ENCODE results near the gene VWF.
A peak's percentile ranks its signal among the peaks of the same experiment; 100 is the strongest.
"Not testable (repeated sequence)": the region's sequence is repeated elsewhere in the genome, so short reads cannot be mapped to it uniquely, and the experiment has no call there.

Gene VWF

DNA sequence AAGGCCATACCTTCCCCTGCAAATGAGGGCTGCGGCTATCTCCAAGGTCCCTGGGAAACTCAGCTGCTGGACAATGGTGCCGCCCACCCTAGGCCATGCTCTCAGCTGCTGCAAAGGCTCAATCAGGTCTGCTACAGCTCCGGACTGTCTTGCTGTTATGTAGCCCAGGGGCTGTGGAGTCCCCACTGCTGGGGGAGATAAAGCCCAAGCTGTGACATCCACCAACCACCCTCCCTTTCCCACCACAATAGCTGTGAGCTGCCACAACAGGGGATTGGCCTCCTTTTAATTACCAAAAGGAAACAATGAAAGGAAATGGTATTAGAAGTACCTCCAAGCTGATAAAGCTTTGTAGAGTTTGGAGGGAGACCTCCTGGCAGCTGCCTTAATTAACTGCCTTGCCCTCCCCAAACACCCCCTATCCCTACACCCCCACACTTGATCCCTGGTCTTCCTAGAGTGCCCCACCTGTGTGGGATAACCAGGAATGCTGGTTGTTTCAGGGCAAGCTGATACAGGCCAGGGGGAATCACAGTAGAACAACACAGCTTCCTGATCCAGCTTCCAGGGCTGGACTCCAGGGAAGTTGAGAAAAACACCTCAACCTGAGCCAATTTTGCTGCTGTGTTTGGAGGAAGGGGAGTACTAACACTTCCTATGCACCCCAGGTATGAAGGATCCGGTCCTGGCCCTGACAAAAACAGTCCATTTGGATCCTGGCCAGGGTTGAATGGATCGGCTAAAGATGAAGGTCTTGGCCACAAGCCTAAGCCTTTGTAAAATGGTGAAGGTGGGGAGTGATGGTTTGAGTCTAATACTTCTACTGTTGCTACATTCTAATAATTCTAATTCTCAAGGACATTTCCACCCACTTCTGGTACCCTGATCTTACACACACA is at the start of gene VWF:
Gene VWF (minus strand): TSS at position 260 of the 899 bp plus-strand sequence. CDS start 1,474 bp downstream, outside the sequence.
- no peak for DNase-seq

DNA sequence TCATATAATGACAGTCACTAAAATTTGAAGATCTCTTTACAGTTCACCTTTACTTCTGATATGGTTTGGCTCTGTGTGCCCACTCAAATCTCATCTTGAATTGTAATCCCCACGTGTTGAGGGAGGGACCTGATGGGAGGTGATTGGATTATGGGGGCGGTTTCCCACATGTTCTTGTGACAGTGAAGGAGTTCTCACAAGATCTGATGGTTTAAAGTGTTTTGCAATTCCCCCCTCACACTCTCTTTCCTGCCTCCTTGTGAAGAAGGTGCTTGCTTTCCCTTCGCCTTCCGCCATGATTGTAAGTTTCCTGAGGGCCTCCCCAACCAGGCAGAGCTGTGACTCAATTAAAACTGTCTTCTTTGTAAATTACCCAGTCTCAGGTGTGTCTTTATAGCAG is 48.4 kb upstream of the VWF start:
- DNase-seq = no peak

DNA sequence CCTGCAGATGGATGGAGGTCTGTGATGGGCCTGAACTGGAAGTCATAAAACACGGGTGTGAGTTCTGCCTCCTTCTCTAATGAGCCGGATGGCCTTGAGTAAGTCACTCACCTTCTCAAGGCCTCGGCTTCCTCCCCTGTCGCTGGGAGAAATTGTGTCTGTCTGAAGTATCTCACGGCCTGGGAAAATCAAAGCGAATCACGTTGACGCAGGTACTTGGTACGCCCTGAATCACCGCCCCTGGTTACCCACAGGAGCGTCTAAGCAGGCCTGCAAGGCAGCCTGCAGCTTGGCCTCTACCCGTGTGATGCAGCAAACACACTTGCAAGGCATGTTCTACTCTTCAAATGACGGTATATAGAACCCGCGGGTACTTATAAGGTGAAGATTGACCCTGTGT is 47.6 kb upstream of the VWF start:
- DNase-seq = no peak

DNA sequence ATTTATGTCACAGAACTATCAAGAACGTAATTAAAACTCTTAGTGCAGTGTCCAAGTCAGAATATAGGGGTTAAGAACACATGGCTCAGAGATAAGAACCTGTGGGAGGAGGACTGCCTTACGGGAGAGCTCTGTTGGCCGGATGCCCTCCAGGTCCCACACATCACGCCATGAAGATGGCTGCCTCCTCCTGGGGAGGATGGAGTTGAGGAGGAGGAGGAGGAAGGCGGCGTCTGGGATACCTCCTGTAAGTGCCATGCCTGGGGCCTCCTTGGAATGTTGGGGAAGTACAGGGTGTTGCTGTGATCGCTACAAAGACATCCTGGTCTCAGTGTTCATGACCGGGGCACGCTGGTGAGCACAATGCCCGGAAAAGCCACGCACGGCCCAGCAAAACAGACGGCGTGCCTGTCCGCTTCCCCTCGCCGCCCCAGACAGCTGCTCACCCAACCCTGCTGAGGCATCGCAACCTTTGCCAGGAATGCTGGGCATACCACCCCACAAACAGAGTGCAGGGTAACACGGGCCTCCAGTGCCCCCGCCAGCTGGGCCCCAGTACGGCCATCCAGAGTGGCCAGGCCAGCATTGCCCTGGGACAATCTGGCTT is 47.0 kb upstream of the VWF start:
- DNase-seq = no peak

DNA sequence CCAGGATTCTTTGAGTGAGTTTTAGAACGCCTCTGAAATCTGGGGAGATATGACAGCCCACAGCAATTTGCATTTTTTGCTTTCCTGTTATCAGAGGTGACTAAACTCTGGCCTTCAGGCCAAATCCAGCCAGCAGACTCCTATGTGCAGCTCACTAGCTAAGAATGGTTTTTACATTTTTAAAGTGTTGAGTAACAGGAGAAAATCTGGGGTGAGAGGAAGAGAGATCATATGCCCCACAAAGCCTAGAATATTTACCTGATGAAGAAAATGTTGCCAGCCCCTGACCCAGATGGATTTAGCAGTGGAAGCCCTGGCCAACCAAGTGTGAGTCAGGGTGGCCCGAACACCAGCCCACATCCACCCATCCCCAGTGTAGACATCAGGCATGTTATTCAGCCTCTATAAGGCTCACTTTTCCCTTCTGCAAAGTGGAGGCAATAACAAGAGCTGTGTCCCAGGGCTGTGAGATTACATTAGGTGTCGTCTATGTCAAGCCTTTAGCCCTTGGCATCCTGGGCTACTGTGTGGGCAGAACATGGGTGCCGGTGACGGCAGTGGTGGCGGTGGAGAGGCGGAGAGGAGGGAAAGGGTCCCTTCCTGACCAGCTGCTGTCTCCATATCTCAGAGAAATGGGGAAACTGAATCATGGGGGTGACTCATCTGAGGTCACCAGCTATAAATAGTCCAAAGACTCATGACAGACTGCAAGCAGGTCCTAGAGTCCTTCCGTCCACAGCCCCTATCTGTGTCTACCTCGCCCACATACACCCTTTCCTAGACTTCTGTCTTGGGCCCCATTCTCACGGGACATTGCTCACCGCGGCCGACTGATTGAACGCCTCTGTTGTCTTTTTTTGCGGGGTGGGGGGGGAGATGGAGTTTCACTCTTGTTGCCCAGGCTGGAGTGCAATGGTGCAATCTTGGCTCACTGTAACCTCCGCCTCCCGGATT is 43.1 kb upstream of the VWF start:
- DNase-seq = peak; percentile 84

DNA sequence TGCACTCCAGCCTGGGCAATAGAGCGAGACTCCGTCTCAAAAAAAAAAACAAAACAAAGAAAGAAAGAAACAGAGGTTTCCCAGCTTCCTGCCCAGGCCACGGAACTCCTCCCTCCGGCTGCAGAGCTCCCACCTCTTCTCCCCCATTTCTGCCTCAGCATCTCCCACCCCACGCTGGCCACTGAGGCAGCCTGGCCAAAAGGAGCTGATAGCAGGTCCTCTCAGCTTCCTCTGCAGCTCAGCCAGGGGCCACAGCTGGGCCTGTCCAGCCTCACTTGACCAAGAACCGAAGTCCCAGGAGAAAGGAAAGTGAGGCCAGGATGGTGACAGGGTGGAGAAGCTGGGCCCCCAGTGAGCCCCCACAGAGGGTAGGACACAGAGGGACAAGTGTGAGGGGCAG is 42.3 kb upstream of the VWF start:
- no peak for DNase-seq

DNA sequence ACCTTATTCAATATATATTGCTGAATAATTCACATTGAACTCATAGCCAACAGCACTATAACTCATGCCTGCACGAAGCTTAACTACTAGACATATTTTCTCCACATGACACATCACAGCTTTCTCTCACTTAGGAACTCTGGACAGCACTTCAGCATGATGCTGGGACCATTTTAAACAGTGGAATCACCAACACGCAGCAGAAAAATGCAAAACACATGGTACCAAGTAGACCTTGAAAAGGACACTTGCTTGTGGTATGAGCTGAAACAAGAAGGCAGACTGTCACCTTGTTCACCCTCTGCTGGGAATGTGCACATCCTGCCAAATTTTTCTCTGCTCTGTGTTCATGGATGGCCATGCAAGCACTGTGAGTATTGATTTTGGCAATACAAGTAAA is 40.9 kb upstream of the VWF start:
- no peak for DNase-seq

DNA sequence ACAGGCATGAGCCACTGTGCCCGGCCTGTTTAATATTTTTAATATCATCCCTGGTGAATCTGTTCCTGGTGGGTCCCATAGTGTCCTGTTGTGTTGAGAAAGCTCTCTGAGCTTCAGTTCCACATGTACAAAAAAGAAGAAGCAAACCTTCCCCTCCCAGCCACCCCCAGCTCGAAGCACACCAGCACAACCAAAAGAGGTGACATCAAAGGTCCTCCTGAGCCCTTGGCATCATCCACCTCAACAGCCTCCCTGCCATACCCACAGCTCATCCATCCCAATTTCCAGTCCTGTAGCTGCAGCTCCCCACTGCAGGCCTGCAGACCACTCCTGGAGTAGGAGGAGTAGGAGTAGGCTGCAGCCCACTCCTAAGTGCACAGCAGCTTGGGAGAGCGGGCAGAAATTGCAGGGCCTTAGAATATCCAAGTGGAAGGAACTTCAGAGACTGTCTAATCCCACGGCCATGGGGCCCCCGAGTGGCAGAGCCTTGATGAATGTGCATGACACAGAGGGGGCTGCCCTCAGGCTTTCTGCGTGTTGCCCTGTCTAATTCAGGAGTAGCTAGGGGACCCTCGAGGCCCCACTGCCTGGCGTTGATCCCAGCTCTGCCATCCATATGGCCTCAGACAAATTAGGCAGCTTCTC is 39.1 kb upstream of the VWF start:
- DNase-seq = no peak

DNA sequence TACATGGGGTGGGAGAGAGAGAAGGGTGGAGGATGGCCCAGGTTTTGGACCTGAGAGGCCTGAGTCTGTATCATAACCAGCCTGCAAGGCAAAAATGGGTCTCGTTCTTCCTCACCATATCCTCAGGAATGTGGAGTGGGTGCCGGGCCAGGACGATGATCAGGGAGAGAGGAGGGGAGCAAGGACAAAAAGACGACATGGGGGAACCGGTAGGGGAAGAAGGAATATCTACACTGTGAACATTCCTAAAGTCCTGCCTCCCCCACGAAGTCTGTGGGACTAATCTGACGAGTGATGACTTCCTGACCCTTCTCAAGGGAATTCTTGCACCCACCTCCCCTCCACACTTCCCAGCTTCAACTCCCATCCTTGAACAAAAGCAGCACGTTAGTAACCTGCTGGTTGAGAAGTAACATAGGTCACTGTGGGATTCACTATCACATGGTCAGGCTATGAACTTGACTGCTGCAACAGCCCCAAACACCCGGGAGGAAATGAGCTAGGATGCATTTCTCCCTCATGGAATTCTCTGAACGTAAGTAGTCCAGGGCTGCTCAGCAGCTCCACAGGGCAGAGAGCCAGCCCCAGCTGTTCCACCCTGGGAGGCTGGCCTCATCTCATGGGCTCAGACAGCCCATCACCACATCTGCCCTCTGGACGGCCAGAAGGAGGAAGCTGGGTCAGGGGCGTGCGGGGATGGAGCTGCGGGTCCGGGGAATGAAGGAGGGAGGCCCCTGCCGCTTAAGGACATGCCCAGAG is 36.8 kb upstream of the VWF start:
- no peak for DNase-seq

DNA sequence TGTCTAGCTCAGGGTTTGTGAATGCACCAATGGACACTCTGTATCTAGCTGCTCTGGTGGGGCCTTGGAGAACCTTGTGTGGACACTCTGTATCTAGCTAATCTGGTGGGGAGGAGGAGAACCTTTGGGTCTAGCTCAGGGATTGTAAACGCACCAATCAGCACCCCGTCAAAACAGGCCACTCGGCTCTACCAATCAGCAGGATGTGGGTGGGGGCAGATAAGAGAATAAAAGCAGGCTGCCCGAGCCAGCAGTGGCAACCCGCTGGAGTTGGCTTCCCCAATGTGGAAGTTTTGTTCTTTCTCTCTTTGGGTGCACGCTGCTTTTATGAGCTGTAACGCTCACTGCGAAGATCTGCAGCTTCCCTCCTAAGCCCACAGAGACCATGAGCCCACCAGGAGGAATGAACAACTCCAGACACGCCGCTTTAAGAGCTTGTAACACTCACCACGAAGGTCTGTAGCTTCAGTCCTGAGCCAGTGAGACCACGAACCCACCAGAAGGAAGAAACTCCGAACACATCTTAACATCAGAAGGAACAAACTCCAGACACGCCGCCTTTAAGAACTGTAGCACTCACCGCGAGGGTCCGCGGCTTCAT is 35.7 kb upstream of the VWF start:
- DNase-seq = not testable (repeated sequence)

DNA sequence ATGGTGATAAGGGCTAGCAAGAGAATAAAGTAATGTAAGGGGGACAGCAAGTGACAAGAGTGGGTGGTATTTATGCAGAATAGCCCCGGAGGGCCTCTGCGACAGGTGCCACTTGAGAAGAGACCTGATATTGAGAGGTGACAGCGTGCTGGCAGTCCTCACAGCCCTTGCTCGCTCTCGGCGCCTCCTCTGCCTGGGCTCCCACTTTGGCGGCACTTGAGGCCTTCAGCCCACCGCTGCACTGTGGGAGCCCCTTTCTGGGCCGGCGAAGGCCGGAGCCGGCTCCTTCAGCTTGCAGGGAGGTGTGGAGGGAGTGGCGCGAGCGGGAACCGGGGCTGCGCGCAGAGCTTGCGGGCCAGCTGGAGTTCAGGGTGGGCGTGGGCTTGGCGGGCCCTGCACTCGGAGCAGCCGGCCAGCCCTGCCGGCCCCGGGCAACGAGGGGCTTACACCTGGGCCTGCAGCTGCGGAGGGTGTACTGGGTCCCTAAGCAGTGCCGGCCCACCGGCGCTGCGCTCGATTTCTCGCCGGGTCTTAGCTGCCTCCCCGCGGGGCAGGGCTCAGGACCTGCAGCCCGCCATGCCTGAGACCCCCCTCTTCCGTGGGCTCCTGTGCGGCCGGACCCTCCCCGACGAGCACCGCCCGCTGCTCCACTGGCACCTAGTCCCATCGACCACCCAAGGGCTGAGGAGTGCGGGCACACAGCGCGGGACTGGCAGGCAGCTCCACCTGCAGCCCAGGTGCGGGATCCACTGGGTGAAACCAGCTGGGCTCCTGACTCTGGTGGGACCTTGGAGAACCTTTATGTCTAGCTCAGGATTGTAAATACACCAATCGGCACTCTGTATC is 34.9 kb upstream of the VWF start:
- not testable (repeated sequence) for DNase-seq

DNA sequence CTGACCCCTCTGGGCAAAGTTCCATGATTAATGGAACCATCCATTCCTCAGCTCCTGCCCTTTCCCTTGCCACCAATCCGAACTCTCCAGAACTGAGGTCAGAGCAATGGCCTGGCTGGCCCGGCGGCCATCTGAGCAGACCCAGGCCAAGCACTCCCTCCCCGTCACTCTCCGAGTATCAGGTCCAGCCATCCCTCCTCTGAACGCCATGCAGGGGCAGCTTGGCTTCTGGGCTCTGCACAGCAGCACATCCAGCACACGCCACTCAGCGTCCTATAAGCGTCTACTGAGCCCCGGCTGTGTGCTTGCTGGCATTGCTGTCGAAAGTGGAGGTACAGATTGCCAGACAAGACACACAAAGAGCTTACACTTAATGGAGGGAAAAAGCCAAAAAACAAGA is 34.3 kb upstream of the VWF start:
- no peak for DNase-seq

DNA sequence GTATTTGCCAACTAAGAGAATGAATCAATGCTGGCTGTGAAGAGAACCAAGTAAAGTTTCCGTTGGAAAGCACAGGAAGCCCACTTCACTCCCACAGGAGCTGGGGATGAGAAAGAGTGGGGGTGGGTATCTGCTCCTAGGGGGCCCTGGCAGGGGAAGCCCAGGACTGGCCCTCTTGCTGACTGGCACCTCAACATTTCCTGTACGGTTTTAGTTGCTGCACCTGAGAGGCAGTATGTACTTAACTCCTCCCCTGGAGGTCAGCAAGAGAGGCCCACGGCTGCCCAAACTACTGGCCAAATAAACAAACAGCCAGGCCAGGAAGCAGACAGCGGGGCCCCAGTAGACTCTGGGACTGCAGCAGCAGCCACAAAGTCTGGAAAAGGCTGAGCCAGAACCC is 33.8 kb upstream of the VWF start:
- DNase-seq = no peak

DNA sequence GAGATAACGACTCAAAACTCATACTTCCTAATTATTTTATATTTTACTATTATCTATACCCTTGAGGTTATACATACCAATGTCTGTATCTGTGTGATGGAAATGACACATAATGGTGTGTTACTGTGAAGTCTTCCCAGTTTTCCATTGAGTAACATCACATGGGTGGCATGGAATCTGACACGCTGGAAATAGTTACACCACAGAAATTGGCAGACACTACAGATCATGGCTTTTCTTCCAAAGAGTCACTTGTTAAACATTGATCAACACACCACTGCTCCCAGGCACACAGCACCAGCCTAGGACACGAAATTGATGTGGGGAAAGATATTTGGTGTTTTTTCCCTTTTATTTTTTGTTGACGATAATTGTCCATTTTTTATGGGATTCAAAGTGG is 33.0 kb upstream of the VWF start:
- DNase-seq = no peak

DNA sequence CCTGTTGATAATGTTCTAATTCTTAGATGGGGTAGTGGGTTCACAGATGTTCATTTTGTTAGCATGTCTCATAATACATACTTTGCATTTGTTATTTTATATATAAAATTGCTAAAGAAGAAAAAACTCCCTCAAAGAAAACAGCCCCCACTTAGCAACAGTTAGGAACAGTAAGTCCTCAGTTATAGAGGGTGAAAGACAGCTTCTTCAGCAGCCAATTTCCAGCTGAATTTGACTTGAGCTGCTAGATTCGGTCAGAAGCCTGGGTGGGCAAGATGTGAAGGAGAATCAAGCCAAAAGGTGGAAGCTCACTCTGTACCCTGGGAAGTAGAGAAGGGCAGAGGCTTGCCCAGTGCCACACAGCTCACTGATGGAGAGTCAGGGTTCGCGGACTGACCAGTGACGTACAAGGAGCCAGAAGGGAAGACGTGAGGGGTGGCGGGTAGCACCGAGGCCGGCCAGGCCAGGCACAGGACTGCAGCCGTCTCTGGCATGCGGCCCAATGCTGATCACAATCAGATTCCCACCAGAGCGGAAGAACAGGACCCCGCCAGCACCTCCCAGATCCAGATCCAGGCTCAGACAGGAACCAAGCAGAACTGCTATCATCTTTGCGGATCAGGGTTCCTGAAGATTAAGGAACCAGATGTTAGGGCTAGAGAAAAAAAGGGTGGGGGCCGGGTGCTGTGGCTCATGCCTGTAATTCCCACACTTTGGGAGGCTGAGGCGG is 30.4 kb upstream of the VWF start:
- no peak for DNase-seq

DNA sequence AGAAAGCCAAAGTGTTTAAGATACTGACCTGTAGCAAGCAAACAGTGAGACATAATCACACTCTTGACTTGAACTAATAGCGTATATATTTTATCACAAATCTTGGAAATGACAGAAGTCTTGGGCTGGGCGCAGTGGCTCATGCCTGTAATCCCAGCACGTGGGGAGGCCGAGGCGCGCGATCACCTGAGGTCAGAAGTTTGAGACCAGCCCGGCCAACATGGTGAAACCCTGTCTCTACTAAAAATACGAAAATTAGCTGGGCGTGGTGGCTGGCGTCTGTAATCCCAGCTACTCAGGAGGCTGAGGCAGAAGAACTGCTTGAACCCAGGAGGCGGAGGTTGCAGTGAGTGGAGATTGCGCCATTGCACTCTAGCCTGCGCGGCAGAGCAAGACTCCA is 24.3 kb upstream of the VWF start:
- not testable (repeated sequence) for DNase-seq

DNA sequence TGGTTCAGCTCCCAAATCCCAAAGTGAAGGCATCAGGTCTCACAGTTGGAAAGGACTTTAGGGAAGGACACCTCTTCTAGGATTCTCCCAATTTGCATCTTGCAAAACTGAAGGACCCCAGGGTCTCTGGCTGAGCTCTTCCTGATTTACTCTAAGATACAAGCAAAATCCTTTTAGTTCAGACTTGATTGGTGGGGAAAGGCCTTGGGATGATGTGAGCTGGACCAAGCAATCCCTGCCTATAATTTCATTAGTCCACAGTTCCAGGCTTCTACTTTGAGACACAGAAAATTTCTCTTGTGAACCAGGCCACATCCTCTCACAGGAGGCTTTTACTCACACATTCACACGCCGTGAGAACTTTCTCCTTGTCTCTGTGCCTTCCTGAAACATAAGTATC is 23.6 kb upstream of the VWF start:
- no peak for DNase-seq

DNA sequence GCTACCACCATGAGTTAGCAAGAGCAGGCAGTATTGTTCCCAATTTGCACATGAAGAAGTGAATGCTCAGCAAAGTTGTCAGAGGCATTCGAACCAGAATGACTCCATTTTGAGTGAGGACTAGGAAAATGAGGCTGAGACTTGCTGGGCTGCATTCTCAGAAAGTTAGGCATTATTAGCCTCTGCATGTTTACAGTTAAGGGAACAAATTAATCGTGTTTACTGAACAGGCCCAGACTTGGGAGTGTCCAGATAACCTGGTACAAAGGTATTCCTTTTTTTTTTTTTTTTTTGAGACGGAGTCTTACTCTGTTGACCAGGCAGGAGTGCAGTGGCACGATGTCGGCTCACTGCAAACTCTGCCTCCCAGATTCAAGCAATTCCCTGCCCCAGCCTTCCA is 22.5 kb upstream of the VWF start:
- no peak for DNase-seq

DNA sequence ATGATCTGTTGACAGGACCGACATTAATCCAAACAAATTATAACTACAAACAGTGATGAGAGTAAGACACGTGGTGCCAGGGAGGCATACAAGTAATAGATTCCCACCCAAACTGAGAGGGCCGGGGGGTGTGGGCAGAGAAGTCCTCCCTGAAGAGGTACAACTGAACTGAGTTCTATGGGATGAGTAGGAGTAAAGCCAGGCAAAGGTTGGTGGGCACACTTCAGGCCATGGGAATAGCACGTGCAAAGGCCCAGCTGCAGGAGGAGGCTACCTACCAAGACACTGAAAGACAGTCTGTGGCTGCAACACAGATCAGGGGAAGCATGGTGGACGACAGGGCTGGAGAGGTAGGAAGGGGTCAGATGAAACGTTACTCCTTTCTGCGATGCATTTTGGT is 22.0 kb upstream of the VWF start:
- DNase-seq = no peak

DNA sequence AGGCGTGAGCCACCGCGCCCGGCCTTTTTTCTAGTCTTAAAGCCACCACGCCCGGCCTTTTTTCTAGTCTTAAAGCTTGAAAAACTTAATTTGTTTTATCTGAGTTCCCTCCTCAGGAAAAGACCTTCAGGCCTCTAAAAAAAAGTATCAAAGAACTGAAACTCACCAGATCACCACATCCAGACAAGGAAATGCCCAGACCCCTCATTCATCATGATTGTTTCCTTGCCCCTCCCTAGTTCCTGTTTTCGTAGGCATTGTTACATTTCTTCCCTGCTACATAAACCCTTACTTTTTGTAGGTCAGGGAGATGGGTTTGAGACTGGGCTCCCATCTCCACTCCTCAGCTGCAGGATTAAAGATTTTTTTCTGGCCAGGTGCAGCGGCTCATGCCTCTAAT is 21.1 kb upstream of the VWF start:
- no peak for DNase-seq

All from stimulated activated CD8-positive, alpha-beta memory T cell treated with anti-CD3 and anti-CD28 coated beads, Interleukin-4, amount 100 ng/mL, for 48 hours (primary cell).